KBM-7 (cell line): ENCODE measurements around the gene PPP1R12B.
"Not testable (repeated sequence)": the region's sequence is repeated elsewhere in the genome, so short reads cannot be mapped to it uniquely, and the experiment has no call there.

ENCODE experiments used
- DNase-seq: peaks from one replicate; pipeline ENCODE4 v3.0.0-alpha.2; 2015
- in situ Hi-C: fragments of 300-500 bp; cut with MboI; formaldehyde crosslinking; loops from 2 replicates; pipeline ENCODE4 v1.14.3; 2020; ENCODE audit warnings: low sequenced_read_pairs, low pct_unique_long_range_greater_than_20kb, mixed read lengths

Gene PPP1R12B

GRCh38 chr1:202430111-202430510 is 81.6 kb downstream of the PPP1R12B start:
- in situ Hi-C loops, DNase-seq: not testable (repeated sequence)

GRCh38 chr1:202432338-202432737 is 83.8 kb downstream of the PPP1R12B start:
- DNase-seq, in situ Hi-C loops: not testable (repeated sequence)

GRCh38 chr1:202433155-202434043 is 84.9 kb downstream of the PPP1R12B start:
- in situ Hi-C loops, result no loop called here
- DNase-seq, result no peak

- in situ Hi-C loops, result no loop called here
- DNase-seq, result no peak
These were observed 85.6 kb downstream of the PPP1R12B start for GRCh38 chr1:202434059-202434458.

- in situ Hi-C loops, result no loop called here
- DNase-seq, result no peak
These were observed 90.1 kb downstream of the PPP1R12B start for GRCh38 chr1:202438393-202439174.

- in situ Hi-C loops, result no loop called here
- no peak for DNase-seq
These were observed 90.8 kb downstream of the PPP1R12B start for GRCh38 chr1:202439308-202439707.

- DNase-seq, in situ Hi-C loops: not testable (repeated sequence)
These were observed 99.6 kb downstream of the PPP1R12B start for GRCh38 chr1:202448140-202448539.

GRCh38 chr1:202451641-202452040 is 103.1 kb downstream of the PPP1R12B start:
- in situ Hi-C loops, DNase-seq: not testable (repeated sequence)

- in situ Hi-C loops, result no loop called here
- no peak for DNase-seq
These were observed 104.0 kb downstream of the PPP1R12B start for GRCh38 chr1:202452508-202452907.

- in situ Hi-C loops, DNase-seq: not testable (repeated sequence)
These were observed 108.1 kb downstream of the PPP1R12B start for GRCh38 chr1:202456372-202457169.

GRCh38 chr1:202458651-202459050 is 110.2 kb downstream of the PPP1R12B start:
- DNase-seq, in situ Hi-C loops: not testable (repeated sequence)

GRCh38 chr1:202459470-202460142 is 111.1 kb downstream of the PPP1R12B start:
- in situ Hi-C loops, DNase-seq: not testable (repeated sequence)

GRCh38 chr1:202460143-202460495 is 111.6 kb downstream of the PPP1R12B start:
- DNase-seq, in situ Hi-C loops: not testable (repeated sequence)

- no peak for DNase-seq
- in situ Hi-C loops, result no loop called here
These were observed 114.0 kb downstream of the PPP1R12B start for GRCh38 chr1:202462342-202463076.

GRCh38 chr1:202464153-202464742 is 115.7 kb downstream of the PPP1R12B start:
- DNase-seq, result peak; percentile 54
- in situ Hi-C loops, result not testable (repeated sequence)

- in situ Hi-C loops, DNase-seq: not testable (repeated sequence)
These were observed 117.3 kb downstream of the PPP1R12B start for GRCh38 chr1:202465644-202466270.

GRCh38 chr1:202466339-202466738 is 117.8 kb downstream of the PPP1R12B start:
- DNase-seq, in situ Hi-C loops: not testable (repeated sequence)
